A673 (cell line): ENCODE measurements around the gene CCT2. TPM values are rescaled to one million over a fixed set of nuclear protein-coding genes. Genes with fewer than 3 reads are reported as not detected.

Experiments used
- BruUV-seq: library from RNA; stranded (reverse); fragments of 400-500 nt; replicated peaks from 2 replicates; lab custom pipeline; 2021; lab: Mats Ljungman, UMichigan
- CTCF ChIA-PET: fragments of 300-600 bp; sonication (Branson Sonifier 250); formaldehyde crosslinking; loops from one replicate; lab custom pipeline; 2022; ENCODE audit warnings: antibody characterized with exemption; lab: Charles Lee
- POLR2A ChIA-PET: fragments of 300-600 bp; sonication (Branson Sonifier 250); formaldehyde crosslinking; loops from one replicate; lab custom pipeline; 2022; ENCODE audit warnings: antibody characterized with exemption; ENCODE audit not compliant: low non-redundant PET; lab: Charles Lee
- DNase-seq: peaks from one replicate; pipeline ENCODE4 v3.0.0-alpha.2; 2015; ENCODE audit warnings: low spot score
- H3K27ac ChIP-seq: fragments of 200-600 bp; sonication (generic); 2 replicates; pipeline ENCODE4 v1.5.1; 2016; ENCODE audit warnings: mixed run types, low read depth, mild to moderate bottlenecking, mixed read lengths, antibody characterized with exemption, low read length; ENCODE audit not compliant: poor library complexity, severe bottlenecking
- H3K27me3 ChIP-seq: fragments of 200-600 bp; sonication (generic); replicated peaks from 2 replicates; pipeline ENCODE4 v1.6.1; 2017; ENCODE audit warnings: mixed run types, low read depth, mild to moderate bottlenecking, mixed read lengths, antibody characterized with exemption, low read length; ENCODE audit not compliant: insufficient read depth, poor library complexity
- H3K36me3 ChIP-seq: fragments of 200-600 bp; sonication (generic); 2 replicates; pipeline ENCODE4 v1.6.1; 2016; ENCODE audit warnings: mixed run types, mild to moderate bottlenecking, mixed read lengths, antibody characterized with exemption, low read length; ENCODE audit not compliant: insufficient read depth, poor library complexity, severe bottlenecking
- H3K4me1 ChIP-seq: fragments of 200-600 bp; sonication (generic); 2 replicates; pipeline ENCODE4 v1.6.1; 2017; ENCODE audit warnings: mixed run types, mild to moderate bottlenecking, mixed read lengths, antibody characterized with exemption, low read length; ENCODE audit not compliant: insufficient read depth, poor library complexity, severe bottlenecking
- H3K4me3 ChIP-seq: fragments of 200-600 bp; sonication (generic); 2 replicates; pipeline ENCODE4 v1.5.1; 2016; ENCODE audit warnings: low read depth, mixed run types, mild to moderate bottlenecking, mixed read lengths, low read length; ENCODE audit not compliant: poor library complexity, severe bottlenecking
- H3K9me3 ChIP-seq: fragments of 200-600 bp; sonication (generic); 2 replicates; pipeline ENCODE4 v1.6.1; 2016; ENCODE audit warnings: mixed run types, low read depth, mild to moderate bottlenecking, mixed read lengths, antibody characterized with exemption, low read length; ENCODE audit not compliant: poor library complexity, severe bottlenecking
- CTCF ChIP-seq: fragments of 300-800, 200-600 bp; sonication (generic); conservative IDR thresholded peaks from 2 replicates; pipeline ENCODE4 v1.5.1; 2017; ENCODE audit warnings: low read depth, mild to moderate bottlenecking, antibody characterized with exemption, low read length, moderate library complexity, mixed read lengths
- EZH2 ChIP-seq: fragments of 200-600 bp; sonication (generic); IDR thresholded peaks from 2 replicates; pipeline ENCODE4 v1.6.1; 2017; ENCODE audit warnings: borderline replicate concordance, low read depth, mild to moderate bottlenecking, mixed read lengths, antibody characterized with exemption, low read length; ENCODE audit not compliant: poor library complexity, severe bottlenecking
- intact Hi-C: fragments of 100-400 bp; cut with micrococcal nuclease; formaldehyde crosslinking; loops from one replicate; pipeline ENCODE4 v1.10.0; 2022; ENCODE audit not compliant: unreplicated experiment
- microRNA-seq: library from miRNA; unstranded; fragments of <30 nt; microRNA quantifications from one replicate; pipeline ENCODE4 v1.2.0, GENCODE V29; 2021
- total RNA-seq: library from RNA; stranded (reverse); gene quantifications from 2 replicates; pipeline ENCODE4 v1.2.3, GENCODE V29; 2021

CCT2 gene
- total RNA-seq, 1 experiment from 2014 or later: 566 TPM

- H3K4me3 ChIP-seq: no peak overlapping the region
- no peak for DNase-seq
- POLR2A ChIA-PET: no interaction called here
- TF ChIP-seq CTCF: no peak
- no peak for TF ChIP-seq EZH2
- intact Hi-C loops: no loop called here
- no peaks in the 10 kb centered on the region for H3K27me3 ChIP-seq
- no TSS peak for BruUV-seq
- no peaks in the 10 kb centered on the region for H3K36me3 ChIP-seq
- H3K9me3 ChIP-seq: no peaks in the 10 kb centered on the region
- H3K4me1 ChIP-seq: no peaks in the 10 kb centered on the region
- CTCF ChIA-PET: no interaction called here
- no peak overlapping the region for H3K27ac ChIP-seq
Observed at GRCh38 chr12:69647178-69647577, 61.9 kb downstream of the CCT2 start.

DNA sequence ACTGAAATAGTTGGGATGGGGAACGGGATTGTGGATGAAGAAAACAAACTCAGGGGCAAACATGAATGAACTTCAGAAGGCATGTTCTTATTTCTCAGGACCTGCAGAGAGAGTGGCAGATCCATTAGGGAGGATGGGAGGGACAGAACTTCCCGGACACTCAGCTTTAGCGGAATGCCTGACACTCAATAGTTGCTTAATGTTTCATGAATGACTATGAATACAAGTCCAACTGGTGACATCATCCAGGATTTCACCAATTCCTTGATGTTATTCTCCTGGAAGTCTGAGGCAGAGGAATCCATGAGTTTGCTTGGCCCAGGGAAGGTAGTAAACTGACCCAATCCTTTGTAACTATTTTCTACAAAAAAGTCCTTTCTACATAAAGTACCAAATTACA lies 63.2 kb downstream of the CCT2 start:
- Histone ChIP-seq H3K27ac (no peak overlapping the region), H3K9me3 (no peaks in the 10 kb centered on the region), H3K4me1 (no peaks in the 10 kb centered on the region), H3K4me3 (no peak overlapping the region), H3K36me3 (no peaks in the 10 kb centered on the region), H3K27me3 (no peaks in the 10 kb centered on the region)
- BruUV-seq: no TSS peak
- intact Hi-C loops: no loop called here
- ChIA-PET POLR2A (no interaction called here), CTCF (no interaction called here)
- TF ChIP-seq EZH2 (no peak), CTCF (no peak)
- DNase-seq: no peak

- Histone ChIP-seq H3K27me3 (no peaks in the 10 kb centered on the region), H3K4me3 (no peak overlapping the region), H3K9me3 (no peaks in the 10 kb centered on the region), H3K4me1 (no peaks in the 10 kb centered on the region), H3K27ac (no peak overlapping the region), H3K36me3 (no peaks in the 10 kb centered on the region)
- no peak for TF ChIP-seq EZH2
- no peak for TF ChIP-seq CTCF
- ChIA-PET CTCF (interaction anchor here (0.6 kb wide), 1 partner anchor 9 kb away, joined by 5 read pairs; no protein-coding TSS in a partner anchor), POLR2A (no interaction called here)
- BruUV-seq: no TSS peak
- intact Hi-C loops: no loop called here
- DNase-seq: no peak
Observed at GRCh38 chr12:69649529-69649928, 64.3 kb downstream of the CCT2 start.

Small RNAs within 50 kb of the gene (microRNA-seq; reads per million reads assigned to microRNA genes)
- gene MIR3913-1 (not detected), gene MIR3913-2 (not detected)

Other genes with a start within 250 kb of the CCT2 start
- 0.32 TPM in 1 of 2 replicates, not detected in the other for gene LYZ, start 237.1 kb upstream of the CCT2 start, total RNA-seq
- gene YEATS4, start 225.7 kb upstream of the CCT2 start, total RNA-seq: 43.7 and 46.3 TPM in 2 replicates
- gene FRS2, start 115.1 kb upstream of the CCT2 start, total RNA-seq: 34.2 and 34.5 TPM in 2 replicates
- not detected in 2 replicates for gene LRRC10, start 25.4 kb downstream of the CCT2 start, total RNA-seq
- gene BEST3, start 113.8 kb downstream of the CCT2 start, total RNA-seq: 0.50 and 0.69 TPM in 2 replicates
- 39.4 and 41.8 TPM in 2 replicates for gene RAB3IP, start 153.4 kb downstream of the CCT2 start, total RNA-seq
- not detected in 2 replicates for gene MYRFL, start 239.8 kb downstream of the CCT2 start, total RNA-seq